ENCODE measurements around the gene RLF. TPM values are rescaled to one million over a fixed set of nuclear protein-coding genes. Genes with fewer than 3 reads are reported as not detected.
A peak's percentile ranks its signal among the peaks of the same experiment; 100 is the strongest.

Gene RLF, protein sequence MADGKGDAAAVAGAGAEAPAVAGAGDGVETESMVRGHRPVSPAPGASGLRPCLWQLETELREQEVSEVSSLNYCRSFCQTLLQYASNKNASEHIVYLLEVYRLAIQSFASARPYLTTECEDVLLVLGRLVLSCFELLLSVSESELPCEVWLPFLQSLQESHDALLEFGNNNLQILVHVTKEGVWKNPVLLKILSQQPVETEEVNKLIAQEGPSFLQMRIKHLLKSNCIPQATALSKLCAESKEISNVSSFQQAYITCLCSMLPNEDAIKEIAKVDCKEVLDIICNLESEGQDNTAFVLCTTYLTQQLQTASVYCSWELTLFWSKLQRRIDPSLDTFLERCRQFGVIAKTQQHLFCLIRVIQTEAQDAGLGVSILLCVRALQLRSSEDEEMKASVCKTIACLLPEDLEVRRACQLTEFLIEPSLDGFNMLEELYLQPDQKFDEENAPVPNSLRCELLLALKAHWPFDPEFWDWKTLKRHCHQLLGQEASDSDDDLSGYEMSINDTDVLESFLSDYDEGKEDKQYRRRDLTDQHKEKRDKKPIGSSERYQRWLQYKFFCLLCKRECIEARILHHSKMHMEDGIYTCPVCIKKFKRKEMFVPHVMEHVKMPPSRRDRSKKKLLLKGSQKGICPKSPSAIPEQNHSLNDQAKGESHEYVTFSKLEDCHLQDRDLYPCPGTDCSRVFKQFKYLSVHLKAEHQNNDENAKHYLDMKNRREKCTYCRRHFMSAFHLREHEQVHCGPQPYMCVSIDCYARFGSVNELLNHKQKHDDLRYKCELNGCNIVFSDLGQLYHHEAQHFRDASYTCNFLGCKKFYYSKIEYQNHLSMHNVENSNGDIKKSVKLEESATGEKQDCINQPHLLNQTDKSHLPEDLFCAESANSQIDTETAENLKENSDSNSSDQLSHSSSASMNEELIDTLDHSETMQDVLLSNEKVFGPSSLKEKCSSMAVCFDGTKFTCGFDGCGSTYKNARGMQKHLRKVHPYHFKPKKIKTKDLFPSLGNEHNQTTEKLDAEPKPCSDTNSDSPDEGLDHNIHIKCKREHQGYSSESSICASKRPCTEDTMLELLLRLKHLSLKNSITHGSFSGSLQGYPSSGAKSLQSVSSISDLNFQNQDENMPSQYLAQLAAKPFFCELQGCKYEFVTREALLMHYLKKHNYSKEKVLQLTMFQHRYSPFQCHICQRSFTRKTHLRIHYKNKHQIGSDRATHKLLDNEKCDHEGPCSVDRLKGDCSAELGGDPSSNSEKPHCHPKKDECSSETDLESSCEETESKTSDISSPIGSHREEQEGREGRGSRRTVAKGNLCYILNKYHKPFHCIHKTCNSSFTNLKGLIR (N-terminal part only)
- total RNA-seq (2014; rRNA removed) (14.7 and 15.1 TPM in 2 replicates), Bru-seq, nascent RNA (percentile 91 among the genes with signal in this experiment), BruChase-seq, experiment 1, labeled RNA remaining after a 6-hour chase (percentile 75 among the genes with signal in this experiment), BruChase-seq, experiment 2, labeled RNA remaining after a 2-hour chase (percentile 87 among the genes with signal in this experiment)
- long read RNA-seq, full-length matches to known transcripts: 45 of 72 reads
- long read RNA-seq, partial matches to known transcripts: 9 of 72 reads
- long read RNA-seq, other reads (novel, unspliced or antisense): 18 of 72 reads

DNA sequence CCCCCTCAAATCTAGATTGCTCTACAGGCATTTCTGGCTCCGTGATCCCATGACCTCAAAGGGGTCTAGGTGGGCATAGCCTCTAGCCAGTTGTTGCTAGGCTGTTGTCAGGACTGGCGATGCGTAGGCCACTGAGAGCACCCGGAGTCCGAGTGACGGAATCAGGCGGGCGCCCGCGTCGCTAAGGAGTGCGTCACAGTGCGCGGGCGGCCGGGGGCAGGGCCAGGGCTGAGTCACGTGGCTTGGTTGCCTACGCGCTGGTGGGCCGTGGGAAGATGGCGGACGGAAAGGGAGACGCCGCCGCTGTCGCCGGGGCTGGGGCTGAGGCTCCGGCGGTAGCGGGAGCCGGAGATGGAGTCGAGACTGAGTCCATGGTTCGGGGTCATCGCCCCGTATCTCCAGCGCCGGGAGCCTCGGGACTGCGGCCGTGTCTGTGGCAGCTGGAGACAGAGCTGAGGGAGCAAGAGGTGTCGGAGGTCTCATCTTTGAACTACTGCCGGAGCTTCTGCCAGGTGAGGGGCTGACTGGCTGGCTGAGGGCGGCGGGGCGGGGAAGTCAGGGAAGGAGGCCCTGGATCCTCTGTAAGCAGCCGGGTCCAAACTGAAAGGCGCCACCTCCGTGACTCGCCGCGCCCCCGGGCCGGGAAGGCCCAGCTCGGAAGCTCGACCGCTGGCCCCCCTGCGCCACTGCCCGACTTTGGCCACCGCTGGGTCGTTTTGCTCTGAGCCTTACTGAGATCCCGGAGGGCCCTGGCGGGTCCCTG lies at the start of gene RLF:
Gene RLF, plus strand, starts transcription at position 263 of the 763 bp plus-strand sequence. Its CDS starts 13 bp downstream, at position 276.
- no peaks in the 10 kb centered on the region for H3K27me3 ChIP-seq (ENCODE audit: low read length)
- peak within 1 kb of the TSS; percentile 95 for H3K4me2 ChIP-seq (ENCODE audit: low read length)
- H3K9me3 ChIP-seq (ENCODE audit: low read length): no peaks in the 10 kb centered on the region
- peaks cover 47% of the 10 kb centered on the region for H4K20me1 ChIP-seq (ENCODE audit: low read length)
- H3K79me2 ChIP-seq (ENCODE audit: low read length): peaks cover 56% of the 10 kb centered on the region
- H3F3A ChIP-seq (ENCODE audit: low read length, unreplicated experiment): no peaks in the 10 kb centered on the region
- DNase-seq: peak; percentile 96
- no peaks in the 10 kb centered on the region for H3K9me2 ChIP-seq (replicated peaks; ENCODE audit: low read length)
- peak within 1 kb of the TSS; percentile 96 for H3K9ac ChIP-seq (ENCODE audit: low read length)
- POLR2A ChIA-PET (ENCODE audit: unreplicated experiment): no interaction called here
- peak within 1 kb of the TSS; percentile 84 for H3K4me3 ChIP-seq (ENCODE audit: low read length)
- no peaks in the 10 kb centered on the region for H3K36me3 ChIP-seq (ENCODE audit: low read depth, low read length)
- intact Hi-C loops (cut with micrococcal nuclease): loop anchor here (10.0 kb wide), 1 partner anchor 83 kb away; the partner anchor contains the start of gene TMCO2
- peak; percentile 94 for ATAC-seq
- CTCF ChIA-PET: interaction anchor here (0.6 to 1.1 kb wide), 3 partner anchors 17 to 154 kb away, joined by 3 to 5 read pairs (median 3); no protein-coding TSS in a partner anchor
- peak within 1 kb of the TSS; percentile 88 for H2AFZ ChIP-seq (ENCODE audit: low read length)
- peaks cover 30% of the 10 kb centered on the region for H3K4me1 ChIP-seq (ENCODE audit: insufficient read depth, low read length)
- no peak for TF ChIP-seq EZH2 (IDR thresholded peaks at IDR 0.05; ENCODE audit: low read length, unreplicated experiment)
- TF ChIP-seq CTCF (conservative IDR thresholded peaks at IDR 0.05; ENCODE audit: low read depth, low read length): no peak
- TF ChIP-seq EZH2phosphoT487 (IDR thresholded peaks at IDR 0.05; ENCODE audit: borderline replicate concordance, low read length): no peak
- H3K27ac ChIP-seq (ENCODE audit: low read length): peak within 1 kb of the TSS; percentile 69
- BruUV-seq (replicated peaks): TSS peak; percentile 49

DNA sequence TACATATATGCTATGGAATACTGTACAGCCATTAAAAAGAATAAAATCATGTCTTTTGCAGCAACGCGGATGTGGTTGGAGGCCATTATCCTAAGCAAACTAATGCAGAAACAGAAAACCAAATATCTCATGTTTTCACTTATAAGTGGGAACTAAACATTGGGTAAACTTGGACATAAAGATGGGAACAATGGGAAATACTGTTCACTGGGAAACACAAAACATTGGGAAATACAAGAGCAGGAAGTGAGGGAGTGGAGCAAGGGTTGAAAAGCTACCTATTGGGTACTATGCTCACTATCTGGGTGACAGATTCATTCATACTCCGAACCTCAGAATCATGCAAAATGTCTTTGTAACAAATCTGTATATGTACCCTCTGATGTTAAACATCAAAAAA lies 46.8 kb upstream of the RLF start:
- ChIA-PET POLR2A (ENCODE audit: unreplicated experiment) (no interaction called here), CTCF (no interaction called here)
- Histone ChIP-seq H3K79me2 (ENCODE audit: low read length) (no peaks in the 10 kb centered on the region), H3K27me3 (ENCODE audit: low read length) (no peaks in the 10 kb centered on the region), H3K27ac (ENCODE audit: low read length) (no peak overlapping the region), H3K4me1 (ENCODE audit: insufficient read depth, low read length) (no peaks in the 10 kb centered on the region), H3K4me2 (ENCODE audit: low read length) (no peak overlapping the region), H3K36me3 (ENCODE audit: low read depth, low read length) (peaks cover 3% of the 10 kb centered on the region; the same call in 1 of the 2 replicates), H4K20me1 (ENCODE audit: low read length) (no peaks in the 10 kb centered on the region), H3K4me3 (ENCODE audit: low read length) (no peak overlapping the region), H3K9me2 (replicated peaks; ENCODE audit: low read length) (no peaks in the 10 kb centered on the region), H3K9me3 (ENCODE audit: low read length) (0 out of 2 replicates have a peak, but pooled peaks cover 3% of the 10 kb centered on the region), H2AFZ (ENCODE audit: low read length) (no peak overlapping the region), H3F3A (ENCODE audit: low read length, unreplicated experiment) (no peaks in the 10 kb centered on the region), H3K9ac (ENCODE audit: low read length) (no peak overlapping the region)
- DNase-seq: no peak
- BruUV-seq (replicated peaks): no TSS peak
- TF ChIP-seq CTCF (conservative IDR thresholded peaks at IDR 0.05; ENCODE audit: low read depth, low read length): no peak
- intact Hi-C loops (cut with micrococcal nuclease): no loop called here
- ATAC-seq: no peak

Measured in PC-3 (cell line).